HepG2 (cell line): Measurements from ENCODE around the gene UTP11. TPM values are rescaled to one million over a fixed set of nuclear protein-coding genes. Genes with fewer than 3 reads are reported as not detected.

Experiments used
- EEA1 ChIP-seq: sonication (generic); formaldehyde crosslinking; IDR thresholded peaks from 2 replicates; pipeline ENCODE4 v1.5.1; 2020; ENCODE audit warnings: mild to moderate bottlenecking, missing genetic modification reagents, borderline replicate concordance
- FOSL2 ChIP-seq: sonication (generic); formaldehyde crosslinking; IDR thresholded peaks from 2 replicates; pipeline ENCODE4 v1.4.0; 2020; ENCODE audit warnings: missing genetic modification reagents
- HNRNPL ChIP-seq: fragments of 200-400 bp; formaldehyde crosslinking; IDR thresholded peaks from 2 replicates; pipeline ENCODE4 v1.6.1; 2017; ENCODE audit warnings: mild to moderate bottlenecking, low read depth, low read length
- IKZF4 ChIP-seq: sonication (generic); formaldehyde crosslinking; IDR thresholded peaks from 2 replicates; pipeline ENCODE4 v1.5.1; 2020; ENCODE audit warnings: borderline replicate concordance, mild to moderate bottlenecking, low read depth, missing genetic modification reagents; ENCODE audit errors: not compliant biosample characterization
- KAT7 ChIP-seq: IDR thresholded peaks from 2 replicates; pipeline ENCODE4 v1.6.1; 2018; ENCODE audit warnings: borderline replicate concordance, missing compliant biosample characterization
- KLF11 ChIP-seq: IDR thresholded peaks from 2 replicates; pipeline ENCODE4 v1.6.1; 2016; ENCODE audit warnings: missing compliant biosample characterization
- LBX2 ChIP-seq: sonication (generic); formaldehyde crosslinking; IDR thresholded peaks from 2 replicates; pipeline ENCODE4 v1.5.0; 2020; ENCODE audit warnings: missing genetic modification reagents, mild to moderate bottlenecking, borderline replicate concordance
- LCORL ChIP-seq, 2 experiments: fragments of 450-650 bp in 1 of 2; sonication (generic) in 1 of 2; formaldehyde crosslinking in 1 of 2; IDR thresholded peaks; 2 replicates each; pipeline versions ENCODE4 v1.5.0 to v1.6.1; 2017 to 2020; ENCODE audit warnings: antibody characterized with exemption in 1 of 2, missing genetic modification reagents in 1 of 2
- NFIC ChIP-seq: IDR thresholded peaks from 2 replicates; pipeline ENCODE4 v1.6.1; 2012; ENCODE audit warnings: mild to moderate bottlenecking, low read length, inconsistent platforms
- RBFOX2 ChIP-seq: fragments of 200-400 bp; formaldehyde crosslinking; IDR thresholded peaks from 2 replicates; pipeline ENCODE4 v1.6.1; 2017; ENCODE audit warnings: low read depth, mild to moderate bottlenecking, low read length
- SAP130 ChIP-seq: IDR thresholded peaks from 2 replicates; pipeline ENCODE4 v1.6.1; 2016; ENCODE audit warnings: low read depth
- SKIL ChIP-seq: sonication (generic); formaldehyde crosslinking; IDR thresholded peaks from 2 replicates; pipeline ENCODE4 v1.8.0; 2022; ENCODE audit warnings: missing genetic modification reagents, mild to moderate bottlenecking, moderate library complexity, borderline replicate concordance
- TERF1 ChIP-seq: sonication (generic); formaldehyde crosslinking; IDR thresholded peaks from 2 replicates; pipeline ENCODE4 v1.8.0; 2022; ENCODE audit warnings: mild to moderate bottlenecking, missing genetic modification reagents, moderate library complexity
- TFDP2 ChIP-seq: sonication (generic); formaldehyde crosslinking; IDR thresholded peaks from 2 replicates; pipeline ENCODE4 v1.4.0; 2020; ENCODE audit warnings: missing genetic modification reagents
- TRIM22 ChIP-seq: fragments of 450-650 bp; IDR thresholded peaks from 2 replicates; pipeline ENCODE4 v1.6.1; 2017
- ZNF138 ChIP-seq: sonication (generic); formaldehyde crosslinking; IDR thresholded peaks from 2 replicates; pipeline ENCODE4 v1.5.0; 2020; ENCODE audit warnings: mild to moderate bottlenecking, low read depth, missing genetic modification reagents
- ZNF441 ChIP-seq: sonication (generic); formaldehyde crosslinking; IDR thresholded peaks from 2 replicates; pipeline ENCODE4 v1.7.0; 2021; ENCODE audit warnings: missing genetic modification reagents, borderline replicate concordance
- ZNF460 ChIP-seq: sonication (generic); formaldehyde crosslinking; IDR thresholded peaks from 2 replicates; pipeline ENCODE4 v1.5.1; 2020; ENCODE audit warnings: missing genetic modification reagents, mild to moderate bottlenecking, borderline replicate concordance
- ZNF549 ChIP-seq: sonication (generic); formaldehyde crosslinking; IDR thresholded peaks from 2 replicates; pipeline ENCODE4 v1.5.0; 2020; ENCODE audit warnings: missing genetic modification reagents
- ZNF564 ChIP-seq: sonication (generic); formaldehyde crosslinking; IDR thresholded peaks from 2 replicates; pipeline ENCODE4 v1.8.1; 2023; ENCODE audit warnings: mild to moderate bottlenecking, missing genetic modification reagents
- ZNF776 ChIP-seq: sonication (generic); formaldehyde crosslinking; IDR thresholded peaks from 2 replicates; pipeline ENCODE4 v1.4.0; 2020; ENCODE audit warnings: mild to moderate bottlenecking, missing genetic modification reagents
- polyA plus RNA-seq, 8 experiments: library from polyadenylated mRNA; depleted of rRNA in 3 of 8; stranded (reverse) in 7 of 8; unstranded in 1 of 8; fragments of >200 nt; fragmentation: Illumina TruSeq in 4 of 8; extraction: Trizol in 4 of 8; gene quantifications; 2 replicates each; pipeline versions ENCODE4 v1.2.1 to v1.2.3, GENCODE V29; 2011 to 2016; ENCODE audit warnings: low read depth in 4 of 8, missing spikeins in 1 of 8, mixed read lengths in 1 of 8; ENCODE audit not compliant: insufficient read depth in 1 of 8
- total RNA-seq, 5 experiments: library from RNA; depleted of rRNA; stranded (reverse); fragments of >200 nt; fragmentation: Illumina TruSeq; extraction: Trizol; gene quantifications; 2 replicates each; pipeline ENCODE4 v1.2.3, GENCODE V29; 2016; ENCODE audit warnings: low read depth in 1 of 5

Gene UTP11
- total and polyA plus RNA-seq, 2 of the 13 experiments (the other 11 are each of a cell fraction or from before 2014, with no cell fraction given), result 13.5 to 44.8 TPM

GRCh38 chr1:38012363-38013226 lies at the start of gene UTP11 (continued):
- TF ChIP-seq TERF1 (CRISPR knock-in tag) (peak; percentile 87; the same call in 1 of the 2 replicates), NFIC (no peak), HNRNPL (peak; percentile 77; the same call in 1 of the 2 replicates), KAT7 (CRISPR knock-in tag) (no peak), ZNF776 (CRISPR knock-in tag) (peak; percentile 92), ZNF441 (CRISPR knock-in tag) (peak; percentile 92), SKIL (CRISPR knock-in tag) (no peak), IKZF4 (CRISPR knock-in tag) (peak; percentile 98), TRIM22 (no peak), LBX2 (CRISPR knock-in tag) (peak; percentile 99; the same call in 1 of the 2 replicates), EEA1 (CRISPR knock-in tag) (peak; percentile 93; the same call in 1 of the 2 replicates), TFDP2 (CRISPR knock-in tag) (peak; percentile 96), ZNF564 (CRISPR knock-in tag) (peak; percentile 91; the same call in 1 of the 2 replicates), LCORL (IDR thresholded peaks at IDR 0.05) (no peak), LCORL (CRISPR knock-in tag; IDR thresholded peaks at IDR 0.05) (no peak), FOSL2 (peak; percentile 59; the same call in 1 of the 2 replicates), KLF11 (CRISPR knock-in tag) (peak; percentile 97), ZNF138 (CRISPR knock-in tag) (peak; percentile 98), SAP130 (peak; percentile 84), ZNF460 (peak; percentile 7; the same call in 1 of the 2 replicates), RBFOX2 (peak; percentile 70), ZNF549 (CRISPR knock-in tag) (no peak)
